NCI-H146 (cell line): ENCODE measurements around the gene LSM12.
"Not testable (repeated sequence)": the region's sequence is repeated elsewhere in the genome, so short reads cannot be mapped to it uniquely, and the experiment has no call there.

Source experiments
- DNase-seq: peaks from one replicate; lab custom pipeline; 2025; lab: John Stamatoyannopoulos, UW

LSM12 gene

DNA sequence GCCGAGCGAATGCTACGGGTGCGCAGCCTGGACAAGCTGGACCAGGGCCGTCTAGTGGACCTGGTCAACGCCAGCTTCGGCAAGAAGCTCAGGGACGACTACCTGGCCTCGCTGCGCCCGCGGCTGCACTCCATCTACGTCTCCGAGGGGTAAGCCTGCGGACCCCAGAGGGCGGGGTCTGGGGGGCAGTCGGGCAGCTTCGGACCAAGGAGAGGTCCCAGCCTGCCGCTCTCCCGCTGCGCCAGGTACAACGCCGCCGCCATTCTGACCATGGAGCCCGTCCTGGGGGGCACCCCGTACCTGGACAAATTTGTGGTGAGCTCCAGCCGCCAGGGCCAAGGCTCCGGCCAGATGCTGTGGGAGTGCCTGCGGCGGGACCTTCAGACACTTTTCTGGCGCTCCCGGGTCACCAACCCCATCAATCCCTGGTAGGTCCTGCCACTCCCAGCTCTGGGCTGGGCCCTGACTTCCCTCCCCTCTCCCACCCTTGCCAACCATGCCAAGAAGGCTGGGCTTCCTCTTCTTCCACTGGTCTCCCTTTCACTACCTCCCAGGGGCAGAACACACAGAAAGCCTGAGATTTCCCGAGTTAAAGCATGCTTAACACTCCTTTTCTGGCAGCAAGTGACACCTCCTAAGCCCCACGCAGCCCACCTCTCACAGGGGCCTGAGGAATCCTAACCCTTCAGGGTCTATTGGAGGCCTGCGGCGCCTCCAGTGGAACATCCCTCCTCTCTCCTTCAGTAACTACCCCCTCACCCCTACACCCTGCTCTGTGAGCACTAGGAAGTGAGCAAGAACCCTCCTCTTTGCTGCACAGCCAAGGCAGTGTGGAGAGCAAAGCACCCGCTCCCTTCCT, 58.9 kb downstream of the LSM12 start:
- DNase-seq, result no peak

DNA sequence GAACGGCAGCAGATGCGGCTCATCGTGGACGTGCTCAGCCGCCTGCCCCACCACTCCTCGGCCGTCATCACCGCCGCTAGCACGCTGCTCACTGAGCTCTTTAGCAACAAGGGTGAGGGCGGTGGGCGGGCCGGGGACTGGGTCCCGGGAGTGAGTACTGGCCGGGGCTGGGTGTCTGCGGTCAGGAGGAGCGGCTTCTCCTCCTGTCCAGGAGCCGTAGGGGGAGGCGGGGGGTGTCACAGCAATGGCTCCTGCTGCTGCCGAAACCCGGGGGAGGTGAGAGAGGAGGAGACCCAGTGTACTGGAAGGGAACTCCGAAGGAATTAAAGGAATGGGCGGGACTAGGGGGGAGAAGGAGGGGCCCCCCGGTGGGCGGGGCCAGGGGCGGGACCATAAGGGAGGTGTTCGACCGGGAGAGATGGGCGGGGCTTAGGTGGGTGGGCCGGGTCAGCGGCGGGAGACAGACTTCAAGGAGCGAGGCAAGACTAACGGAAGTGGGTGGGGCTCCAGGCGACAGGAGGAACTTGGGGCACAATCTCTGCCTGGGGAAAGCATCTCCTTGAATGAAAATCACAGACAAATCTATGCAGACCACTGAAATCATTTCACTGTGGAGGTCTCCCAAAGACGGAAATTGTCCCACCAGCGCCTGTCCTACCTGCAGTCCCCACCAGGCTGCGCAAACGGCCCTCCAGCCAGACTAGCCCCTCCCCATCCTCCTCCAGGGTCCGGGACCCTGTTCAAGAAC, 59.7 kb downstream of the LSM12 start:
- DNase-seq, result peak; percentile 90

DNA sequence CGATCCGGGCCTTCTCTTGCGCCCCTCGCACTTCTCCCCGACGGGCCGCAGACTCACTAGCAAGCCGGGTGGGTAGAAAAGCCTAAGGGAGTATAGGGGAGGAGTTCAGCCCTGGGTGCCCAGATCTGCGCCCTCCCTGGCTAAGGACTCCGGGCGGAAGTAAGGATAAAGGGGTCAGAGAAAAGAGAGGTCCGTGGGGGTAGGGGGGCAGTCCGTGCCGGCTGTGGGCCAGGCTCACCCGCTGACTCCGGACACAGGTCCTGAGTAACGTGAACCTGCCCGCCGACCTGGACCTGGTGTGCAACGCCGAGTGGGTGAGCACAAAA, 60.2 kb downstream of the LSM12 start:
- DNase-seq, result no peak

DNA sequence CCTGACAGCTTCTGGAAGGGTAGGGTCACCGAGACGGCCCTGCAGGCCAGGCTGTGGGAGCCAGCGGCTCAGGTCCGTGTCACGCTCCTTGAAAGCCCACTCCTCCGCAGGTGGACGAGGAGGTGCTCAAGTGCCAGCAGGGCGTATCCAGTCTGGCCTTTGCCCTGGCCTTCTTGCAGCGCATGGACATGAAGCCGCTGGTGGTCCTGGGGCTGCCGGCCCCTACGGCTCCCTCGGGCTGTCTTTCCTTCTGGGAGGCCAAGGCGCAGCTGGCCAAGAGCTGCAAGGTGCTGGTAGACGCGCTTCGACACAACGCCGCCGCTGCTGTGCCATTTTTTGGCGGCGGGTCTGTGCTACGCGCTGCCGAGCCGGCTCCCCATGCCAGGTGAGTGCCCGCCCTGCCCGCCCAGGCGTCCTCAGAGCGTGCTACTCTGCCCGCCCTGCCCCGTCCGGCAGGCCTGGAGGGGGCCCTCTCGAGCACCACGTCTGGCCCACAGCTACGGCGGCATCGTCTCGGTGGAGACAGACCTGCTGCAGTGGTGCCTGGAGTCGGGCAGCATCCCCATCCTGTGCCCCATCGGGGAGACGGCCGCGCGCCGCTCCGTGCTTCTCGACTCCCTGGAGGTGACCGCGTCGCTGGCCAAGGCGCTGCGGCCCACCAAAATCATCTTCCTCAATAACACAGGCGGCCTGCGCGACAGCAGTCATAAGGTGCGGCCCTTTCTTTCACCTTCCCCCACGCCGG, 60.8 kb downstream of the LSM12 start:
- DNase-seq, result peak; percentile 28

DNA sequence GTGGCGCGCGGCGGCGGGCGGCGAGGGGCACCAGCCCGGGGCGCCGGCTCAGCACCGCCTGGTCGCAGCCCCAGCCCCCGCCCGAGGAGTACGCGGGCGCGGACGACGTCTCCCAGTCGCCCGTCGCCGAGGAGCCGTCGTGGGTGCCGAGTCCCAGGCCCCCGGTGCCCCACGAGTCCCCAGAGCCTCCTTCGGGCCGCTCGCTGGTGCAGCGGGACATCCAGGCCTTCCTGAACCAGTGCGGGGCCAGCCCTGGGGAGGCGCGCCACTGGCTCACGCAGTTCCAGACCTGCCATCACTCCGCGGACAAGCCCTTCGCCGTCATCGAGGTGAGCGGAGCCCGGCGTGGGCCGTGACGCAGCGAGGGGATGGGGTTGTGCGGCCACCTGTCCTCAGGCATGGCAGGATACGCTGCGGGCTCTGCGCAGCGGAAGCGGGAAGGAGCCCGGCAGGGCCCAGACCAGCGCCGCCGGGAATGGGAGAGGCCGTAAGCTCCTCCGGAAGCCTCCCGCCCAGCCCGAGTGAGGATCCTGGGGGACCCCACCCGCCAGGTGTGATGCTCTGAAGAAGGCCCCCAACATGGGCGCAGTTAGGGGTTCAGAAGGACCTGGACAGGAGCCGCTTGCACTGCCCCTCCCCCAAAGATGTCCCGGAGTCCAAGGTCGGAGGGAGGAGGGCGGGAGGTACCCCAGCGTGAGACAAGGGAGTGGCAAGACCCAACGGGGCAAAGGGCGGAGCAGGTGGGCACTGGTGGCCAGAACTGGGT, 61.5 kb downstream of the LSM12 start:
- peak; percentile 41 for DNase-seq

DNA sequence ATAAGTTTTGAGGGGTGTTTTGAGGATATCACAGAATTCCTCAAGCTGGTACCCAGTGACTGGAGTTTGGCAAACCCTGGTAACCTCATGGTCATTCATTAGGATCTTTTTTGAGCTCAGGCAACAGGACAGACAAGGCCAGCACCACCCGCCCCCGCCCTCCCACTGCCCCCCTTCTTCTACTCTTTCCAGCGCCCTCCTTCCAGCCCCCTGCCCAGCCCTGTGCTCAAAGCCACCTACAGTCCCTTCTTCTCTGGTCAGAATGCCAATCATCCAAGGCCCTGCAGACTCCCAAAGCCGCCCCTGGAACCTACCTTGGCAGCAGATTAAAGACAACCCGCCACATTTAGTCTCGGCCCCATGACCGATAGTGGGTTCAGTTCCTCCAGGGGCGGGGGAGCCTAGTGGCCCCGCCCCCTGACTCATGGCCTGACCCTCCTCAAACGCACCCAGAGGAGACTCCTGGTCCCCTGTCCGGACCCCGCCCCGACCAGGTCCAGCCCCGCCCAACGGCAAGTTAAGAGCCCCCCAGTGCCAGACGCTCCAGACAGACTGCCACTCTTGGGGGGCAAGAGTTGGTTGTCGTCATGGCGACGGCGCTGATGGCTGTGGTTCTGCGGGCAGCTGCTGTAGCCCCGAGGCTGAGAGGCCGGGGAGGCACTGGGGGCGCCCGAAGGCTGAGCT, 62.3 kb downstream of the LSM12 start, which contains the start of gene NAGS:
Gene NAGS, plus strand, starts transcription at position 546 of the 684 bp plus-strand sequence. Its CDS starts 42 bp downstream, at position 588.
- DNase-seq, result no peak

DNA sequence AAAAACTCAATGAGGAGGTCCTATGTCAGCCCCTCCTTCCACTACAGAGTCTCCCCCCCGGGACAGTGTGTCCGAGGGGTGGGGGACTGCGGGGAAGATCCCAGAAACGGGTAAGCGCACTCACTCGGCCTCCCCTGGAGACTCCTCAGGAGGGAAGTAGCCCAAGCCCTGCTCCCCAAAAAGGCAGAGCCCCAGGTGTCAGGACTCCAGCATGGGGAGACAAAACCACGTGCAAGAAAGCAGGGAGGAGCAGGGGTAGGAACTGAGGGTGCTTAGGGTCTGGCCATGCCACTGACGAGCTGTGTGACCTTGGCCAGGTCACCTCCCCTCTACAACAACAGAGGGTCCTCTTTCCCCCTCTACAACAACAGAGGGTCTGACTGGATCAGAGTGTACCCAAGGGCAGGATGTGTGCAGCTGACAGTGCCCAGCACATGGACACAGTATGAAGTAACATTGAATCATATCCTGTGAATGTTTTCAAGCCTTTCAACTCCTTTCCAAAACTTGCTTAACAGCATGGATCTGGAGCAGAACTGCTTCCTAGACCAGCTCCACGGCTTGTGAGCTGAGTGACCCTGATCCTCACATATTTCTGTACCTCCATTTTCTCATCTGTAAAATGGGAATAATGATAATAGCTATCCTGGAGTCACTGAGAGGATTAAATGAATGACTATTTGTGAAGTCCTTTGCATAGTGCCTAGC, 64.2 kb downstream of the LSM12 start:
- DNase-seq, result no peak

DNA sequence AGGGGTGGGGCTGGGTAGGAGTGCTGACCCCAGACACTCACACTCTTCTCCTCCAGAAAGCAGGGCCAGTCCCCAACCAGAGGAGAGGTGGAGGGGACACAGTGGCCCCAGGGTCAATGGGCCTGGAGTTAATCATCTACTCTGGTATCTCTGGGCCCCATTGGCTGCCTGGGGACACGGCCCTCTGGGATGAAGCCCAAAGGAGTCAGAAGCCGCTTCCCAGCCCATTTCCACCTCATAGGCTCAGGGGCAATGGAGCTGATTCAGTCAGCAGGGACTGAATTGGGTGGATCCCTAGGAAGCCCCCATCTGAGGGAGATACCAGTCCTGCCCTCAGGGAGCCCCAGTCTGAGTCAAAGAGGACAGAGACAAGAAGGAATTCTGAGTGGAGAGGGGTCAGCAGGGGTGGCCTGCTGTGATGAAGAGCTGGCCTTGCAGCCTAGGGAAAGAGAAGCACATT, 65.0 kb downstream of the LSM12 start:
- DNase-seq, result no peak

DNA sequence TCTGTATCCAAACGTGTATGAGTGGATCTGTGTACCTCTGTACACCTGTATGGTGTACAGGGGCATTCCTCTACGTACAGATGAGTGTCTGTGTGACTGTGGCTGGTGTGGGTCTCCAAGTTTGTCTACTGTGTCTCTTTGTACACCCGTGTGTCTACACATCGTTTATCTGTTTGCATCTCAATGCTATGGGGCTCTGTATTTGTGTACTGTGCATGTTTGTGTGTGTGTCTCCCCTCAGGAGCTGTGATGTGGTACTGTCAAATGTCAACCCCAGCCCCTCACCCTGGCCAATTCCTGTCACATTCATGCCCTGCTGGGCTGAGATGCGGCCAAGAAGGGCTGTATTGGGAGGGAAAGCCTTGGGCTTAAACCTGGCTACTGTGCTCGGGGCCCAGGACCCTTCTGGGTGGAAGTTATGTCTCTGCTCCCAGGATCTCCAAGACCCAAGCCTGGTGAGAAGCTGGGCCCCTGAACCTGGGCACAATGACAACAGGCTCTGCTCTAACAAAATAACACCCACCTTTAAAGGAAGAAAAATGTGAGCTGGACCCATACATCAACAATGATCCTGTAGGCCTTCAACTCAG, 65.5 kb downstream of the LSM12 start:
- no peak for DNase-seq

DNA sequence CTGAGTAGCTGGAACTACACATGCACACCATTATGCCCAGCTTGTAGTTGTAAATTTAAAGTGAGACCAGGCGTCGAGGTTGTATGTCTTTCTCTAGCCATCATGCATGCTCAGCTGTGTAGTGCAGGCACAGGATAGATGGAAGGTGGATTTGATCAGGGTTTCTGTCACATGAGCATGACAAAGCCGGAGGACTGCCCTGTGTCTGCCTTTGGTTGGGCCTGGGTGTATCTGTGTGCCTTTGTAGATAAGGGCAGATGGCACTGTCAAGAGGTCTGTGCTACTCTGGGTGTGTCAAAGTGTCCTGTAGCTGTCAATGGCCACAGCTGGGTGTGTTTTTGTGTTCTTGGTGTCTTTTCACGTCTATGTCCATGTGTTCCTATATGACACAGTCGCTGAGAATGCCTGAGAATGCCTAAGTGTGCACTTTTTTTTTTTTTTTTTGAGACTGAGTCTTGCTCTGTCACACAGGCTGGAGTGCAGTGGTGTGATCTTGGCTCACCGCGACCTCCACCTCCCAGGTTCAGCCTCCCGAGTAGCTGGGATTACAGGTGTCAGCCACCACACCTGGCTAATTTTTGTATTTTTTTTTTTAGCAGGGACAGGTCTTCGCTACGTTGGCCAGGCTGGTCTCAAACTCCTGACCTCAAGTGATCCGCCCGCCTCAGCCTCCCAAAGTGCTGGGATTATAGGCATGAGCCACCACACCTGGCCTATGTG, 66.2 kb downstream of the LSM12 start:
- no peak for DNase-seq

DNA sequence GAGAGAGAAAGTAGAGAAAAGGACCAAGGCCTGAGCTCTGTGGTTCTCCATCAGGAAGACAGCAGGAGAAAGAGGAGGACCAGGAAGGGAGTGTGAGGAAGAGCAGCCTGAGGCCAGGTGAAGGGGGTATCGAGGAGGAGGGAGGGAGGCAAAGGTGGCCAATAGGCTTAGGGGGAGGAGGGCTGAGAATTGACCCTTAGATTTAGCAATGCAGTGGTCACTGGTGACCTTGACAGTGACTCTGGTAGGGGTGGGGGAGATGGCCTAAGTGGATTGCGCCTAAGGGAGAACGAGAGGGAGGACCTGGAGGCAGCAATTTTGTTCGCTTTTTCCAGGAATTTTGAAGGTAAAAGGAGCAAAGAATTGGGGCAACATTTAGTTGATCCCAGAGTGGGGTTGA, 67.4 kb downstream of the LSM12 start:
- no peak for DNase-seq

DNA sequence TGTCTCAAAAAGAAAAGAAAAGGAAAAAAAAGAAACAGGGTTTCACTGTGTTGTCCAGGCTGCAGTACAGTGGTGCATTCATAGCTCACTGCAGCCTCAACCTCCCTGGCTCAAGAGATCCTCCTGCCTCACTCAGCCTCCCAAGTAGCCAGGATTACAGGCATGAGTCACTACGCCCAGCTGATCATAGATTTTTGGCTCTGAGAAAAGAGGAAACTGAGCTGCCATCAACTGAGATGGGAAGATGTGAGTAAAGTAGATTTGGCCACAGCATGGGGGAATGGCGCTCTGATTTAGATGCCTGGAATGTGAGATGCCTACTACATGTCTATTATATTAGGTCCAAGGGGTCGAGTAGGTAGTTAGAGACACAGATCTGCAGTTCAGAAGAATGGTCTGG, 67.9 kb downstream of the LSM12 start:
- DNase-seq, result no peak

DNA sequence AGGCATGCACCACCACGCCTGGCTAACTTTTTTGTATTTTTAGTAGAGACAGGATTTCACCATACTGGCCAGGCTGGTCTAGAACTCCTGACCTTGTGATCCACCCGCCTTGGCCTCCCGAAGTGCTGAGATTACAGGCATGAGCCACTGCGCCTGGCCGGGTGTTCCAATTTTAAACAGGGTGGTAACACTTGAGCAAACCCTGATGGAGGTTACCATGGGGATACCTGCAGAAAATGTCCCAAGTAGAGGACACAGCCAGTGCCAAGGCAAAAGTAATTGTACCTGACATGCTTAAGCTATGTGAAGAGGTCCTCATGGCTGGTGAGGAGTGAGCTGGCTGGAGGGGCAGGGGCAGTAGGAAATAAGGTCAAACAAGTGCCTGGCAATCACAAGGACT, 69.3 kb downstream of the LSM12 start:
- not testable (repeated sequence) for DNase-seq

DNA sequence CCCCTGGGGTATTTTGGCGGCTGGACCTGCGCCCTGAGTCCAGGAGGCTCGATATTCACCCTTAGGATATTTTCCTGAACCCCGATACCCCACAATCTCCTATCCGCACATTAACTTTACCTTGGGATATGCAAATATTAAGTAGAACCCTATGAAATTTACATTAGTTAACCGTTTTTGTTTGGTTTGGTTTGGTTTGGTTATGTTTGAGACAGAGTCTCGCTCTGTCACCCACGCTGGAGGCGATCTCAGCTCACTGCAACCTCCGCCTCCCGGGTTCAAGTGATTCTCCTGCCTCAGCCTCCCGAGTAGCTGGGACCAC, 71.4 kb downstream of the LSM12 start:
- DNase-seq, result no peak

DNA sequence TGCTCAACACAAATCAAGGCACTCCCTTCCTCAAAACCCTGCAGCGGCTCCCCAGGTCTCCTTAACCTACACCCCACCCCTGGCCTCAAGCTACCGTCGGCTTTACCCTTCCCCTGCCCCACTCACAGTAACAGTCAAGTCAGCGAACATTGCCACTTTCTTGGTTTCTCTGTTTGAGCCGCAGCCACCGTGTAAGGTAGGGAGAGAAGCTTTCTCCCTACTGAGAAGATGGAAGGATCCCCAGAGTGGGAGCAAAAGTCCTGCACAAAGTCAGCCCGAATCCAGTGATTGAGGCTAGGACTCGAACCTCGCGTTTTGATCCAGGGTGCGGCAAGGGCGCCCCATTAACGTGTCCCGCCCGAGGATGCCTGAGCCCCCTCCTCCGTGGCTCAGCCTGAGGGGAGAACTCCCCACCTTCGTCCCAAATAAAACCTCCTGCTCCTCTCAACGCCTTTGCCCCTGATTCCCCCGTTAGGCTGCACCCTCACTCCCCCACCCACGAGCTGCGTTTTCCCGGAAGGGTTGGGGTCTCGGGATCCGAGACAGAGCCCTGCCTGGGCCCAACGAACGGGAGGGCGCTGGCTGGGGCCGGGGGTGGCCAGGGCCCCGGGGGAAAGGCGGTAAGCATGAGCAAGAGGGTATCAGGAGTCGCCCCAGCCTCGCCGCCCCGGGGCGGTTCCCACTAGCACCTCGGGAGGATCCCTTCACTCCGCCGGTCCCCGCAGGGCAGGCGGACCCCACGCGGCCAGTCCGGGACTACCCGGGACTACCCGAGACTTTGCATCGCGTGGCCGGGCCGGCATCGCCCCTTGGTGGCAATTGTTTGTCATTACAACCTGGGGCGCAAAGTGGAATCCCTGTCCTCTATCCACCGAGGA, 72.0 kb downstream of the LSM12 start:
- DNase-seq, result peak; percentile 41

DNA sequence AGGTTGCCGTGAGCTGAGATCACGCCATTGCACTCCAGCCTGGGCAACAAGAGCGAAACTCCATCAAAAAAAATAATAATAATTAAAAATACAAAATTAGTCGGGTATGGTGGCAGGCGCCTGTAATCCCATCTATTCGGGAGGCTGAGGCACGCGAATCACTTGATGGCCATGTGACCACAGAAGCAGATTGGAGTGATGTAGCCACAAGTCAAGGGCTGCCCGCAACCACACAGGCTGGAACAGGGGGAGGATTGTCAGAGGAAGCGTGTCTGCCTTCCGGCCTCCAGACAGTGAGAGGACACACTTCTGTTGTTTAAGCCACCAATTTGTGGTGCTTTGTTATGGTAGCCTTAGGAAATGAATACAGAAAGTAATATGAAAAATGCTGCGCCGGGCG, 73.8 kb downstream of the LSM12 start:
- DNase-seq, result no peak

DNA sequence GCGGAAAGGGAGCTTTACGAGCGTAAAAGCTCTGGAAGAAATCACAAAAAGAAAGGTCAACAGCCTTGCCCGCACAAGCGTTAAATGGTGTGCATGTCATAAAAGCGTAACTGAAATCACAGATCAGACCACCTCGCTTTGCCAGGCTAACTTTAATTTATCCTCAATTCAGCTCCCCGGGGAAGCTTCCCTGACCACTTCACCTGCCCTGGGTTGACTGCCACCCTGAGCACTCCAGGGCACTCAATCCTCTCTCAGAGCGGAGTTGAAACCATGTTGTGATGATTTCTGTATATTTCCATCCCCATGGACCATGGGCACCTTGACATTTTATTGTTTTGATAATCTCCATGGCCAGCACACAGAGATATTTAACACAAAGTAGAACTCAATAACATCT, 78.2 kb downstream of the LSM12 start:
- DNase-seq, result no peak

DNA sequence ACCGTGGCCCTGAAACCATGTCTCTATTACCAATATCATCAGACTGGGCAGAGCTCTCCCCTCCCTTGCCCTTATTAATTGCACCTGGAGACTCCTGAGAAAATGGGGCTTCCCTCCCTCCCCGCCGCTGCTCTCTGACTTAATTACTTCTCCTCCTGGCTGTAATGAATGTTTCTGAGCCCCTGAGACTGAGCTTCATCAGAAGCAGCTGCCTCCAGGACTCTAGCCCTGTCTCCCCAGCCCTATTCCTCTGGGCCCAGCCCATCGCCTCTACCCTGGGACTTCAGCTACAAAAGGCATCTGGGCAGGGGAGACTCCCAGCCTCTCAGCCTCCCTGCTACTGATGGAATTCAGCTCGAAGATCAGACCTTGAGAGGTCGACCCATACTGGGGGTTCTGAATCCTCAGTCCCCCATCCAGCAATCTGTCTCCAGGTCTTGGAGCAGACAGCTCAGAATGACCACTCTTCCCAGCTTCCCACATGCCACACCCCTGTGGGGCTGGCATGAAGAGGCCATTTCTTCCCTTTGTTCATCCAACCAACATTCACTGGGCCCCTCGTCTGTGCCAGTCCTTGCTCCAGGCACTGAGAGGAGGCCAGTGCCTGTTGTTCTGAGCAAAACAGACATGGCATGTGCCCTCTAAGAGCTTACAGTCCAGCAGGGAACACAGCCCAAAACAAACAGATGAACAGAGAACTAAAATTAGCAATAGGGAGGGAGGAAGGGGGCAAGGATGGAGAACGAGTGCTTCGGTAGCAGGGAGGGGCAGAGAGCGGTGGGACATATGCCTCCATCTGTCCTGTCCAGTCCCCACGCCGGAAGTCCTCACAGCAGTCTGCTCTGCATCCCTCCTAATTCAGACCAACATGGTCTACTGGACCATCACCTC, 79.1 kb downstream of the LSM12 start:
- no peak for DNase-seq
